ENCODE results near the gene SIK3. TPM values are rescaled to one million over a fixed set of nuclear protein-coding genes. Genes with fewer than 3 reads are reported as not detected.

Gene SIK3
- total RNA-seq, 2 experiments from 2014 or later: 44.7 to 45.8 TPM

DNA sequence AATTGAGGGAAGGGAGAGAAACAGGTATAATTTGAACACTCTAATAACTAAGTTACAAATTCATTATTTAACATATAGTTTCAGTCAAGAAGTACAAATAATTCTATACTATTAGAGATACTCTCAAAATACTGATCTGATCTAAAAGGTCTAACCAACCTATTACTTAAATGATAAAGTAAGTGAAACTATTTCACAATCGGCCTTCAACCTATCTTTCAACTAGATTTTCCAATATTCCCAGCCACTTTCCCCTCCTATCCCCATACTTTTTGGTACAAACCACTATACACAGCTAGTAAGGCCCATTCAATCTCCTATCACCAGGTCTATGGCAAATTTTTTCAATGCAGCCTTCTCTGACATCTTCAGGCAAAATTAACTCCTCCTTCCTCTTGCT is 106.7 kb downstream of the SIK3 start:
- Mint-ChIP-seq H3K9me3 (no peaks in the 10 kb centered on the region), H3K27me3 (no peaks in the 10 kb centered on the region), H3K4me1 (peaks cover 31% of the 10 kb centered on the region), H3K27ac (no peak overlapping the region), H3K4me3 (no peak overlapping the region), H3K36me3 (peaks cover 6% of the 10 kb centered on the region)
- ATAC-seq (ENCODE audit: low read depth) (no peak), DNase-seq (no peak)
- POLR2A ChIA-PET: no interaction called here

DNA sequence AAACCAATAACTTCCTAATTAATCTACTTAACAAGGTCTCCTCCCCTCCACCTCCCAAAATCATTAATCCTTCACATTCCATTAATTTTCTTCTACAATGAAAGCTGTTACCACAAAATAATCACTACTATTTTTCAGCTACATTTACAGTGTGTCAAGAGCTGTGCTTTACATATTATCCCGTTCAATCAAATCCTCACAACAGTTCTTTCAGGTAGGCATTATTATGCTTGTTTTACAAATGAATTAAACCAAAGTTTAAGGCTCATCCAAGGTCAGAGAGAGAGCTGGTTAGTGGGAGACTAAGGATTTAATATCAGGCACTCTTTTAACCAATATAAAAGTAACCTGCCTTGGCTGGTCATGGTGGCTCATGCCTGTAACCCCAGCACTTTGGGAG is 107.4 kb downstream of the SIK3 start:
- Mint-ChIP-seq H3K36me3 (peaks cover 6% of the 10 kb centered on the region), H3K4me1 (peaks cover 35% of the 10 kb centered on the region), H3K9me3 (no peaks in the 10 kb centered on the region), H3K27me3 (no peaks in the 10 kb centered on the region), H3K4me3 (no peak overlapping the region), H3K27ac (no peak overlapping the region)
- DNase-seq (no peak), ATAC-seq (ENCODE audit: low read depth) (no peak)
- POLR2A ChIA-PET: no interaction called here

DNA sequence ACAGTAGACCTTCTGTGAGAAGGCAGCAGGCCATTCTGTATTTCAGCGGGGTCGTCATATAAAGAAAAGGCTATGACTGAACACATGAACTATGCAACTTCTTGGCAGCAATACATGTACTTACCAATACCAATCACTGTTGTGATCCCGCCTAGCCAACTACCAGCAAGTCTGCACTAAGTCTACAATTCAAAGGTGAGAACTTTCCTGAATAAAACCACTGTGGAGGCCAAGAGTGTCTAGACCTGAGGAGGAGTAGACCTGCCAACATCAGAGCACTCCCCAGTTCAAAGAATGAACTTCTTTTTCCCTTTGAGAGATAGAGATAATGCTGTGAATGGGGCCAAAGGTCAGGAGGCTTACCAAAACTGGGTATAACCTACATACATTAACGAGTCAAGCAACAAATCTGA is 108.2 kb downstream of the SIK3 start:
- ATAC-seq (ENCODE audit: low read depth): no peak
- Mint-ChIP-seq H3K9me3 (no peaks in the 10 kb centered on the region), H3K27ac (no peak overlapping the region), H3K27me3 (no peaks in the 10 kb centered on the region), H3K4me1 (peaks cover 35% of the 10 kb centered on the region), H3K36me3 (peaks cover 6% of the 10 kb centered on the region), H3K4me3 (no peak overlapping the region)
- no peak for DNase-seq
- POLR2A ChIA-PET: no interaction called here

DNA sequence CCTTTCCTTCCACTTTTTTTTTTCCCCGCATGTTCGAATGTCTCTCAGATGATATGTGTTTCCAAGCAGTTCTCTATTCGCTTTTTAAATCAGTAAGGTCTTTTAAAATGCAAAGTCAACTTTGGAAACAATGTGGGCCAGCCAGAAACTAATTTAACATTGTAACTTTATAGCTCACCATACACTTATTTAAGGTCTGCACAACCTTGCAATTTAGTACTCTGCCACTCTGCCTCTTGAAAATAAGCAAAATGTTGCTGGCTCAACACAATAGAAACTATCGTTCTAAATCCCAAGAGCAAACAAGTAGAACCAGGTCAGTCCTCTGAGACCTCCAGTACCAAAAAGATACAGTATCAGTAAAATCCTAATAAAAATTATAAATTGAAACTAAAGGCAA is 109.0 kb downstream of the SIK3 start:
- ATAC-seq (ENCODE audit: low read depth): no peak
- Mint-ChIP-seq H3K9me3 (no peaks in the 10 kb centered on the region), H3K4me3 (no peak overlapping the region), H3K27me3 (no peaks in the 10 kb centered on the region), H3K4me1 (peaks cover 36% of the 10 kb centered on the region), H3K36me3 (peaks cover 6% of the 10 kb centered on the region), H3K27ac (no peak overlapping the region)
- DNase-seq: no peak
- POLR2A ChIA-PET: no interaction called here

DNA sequence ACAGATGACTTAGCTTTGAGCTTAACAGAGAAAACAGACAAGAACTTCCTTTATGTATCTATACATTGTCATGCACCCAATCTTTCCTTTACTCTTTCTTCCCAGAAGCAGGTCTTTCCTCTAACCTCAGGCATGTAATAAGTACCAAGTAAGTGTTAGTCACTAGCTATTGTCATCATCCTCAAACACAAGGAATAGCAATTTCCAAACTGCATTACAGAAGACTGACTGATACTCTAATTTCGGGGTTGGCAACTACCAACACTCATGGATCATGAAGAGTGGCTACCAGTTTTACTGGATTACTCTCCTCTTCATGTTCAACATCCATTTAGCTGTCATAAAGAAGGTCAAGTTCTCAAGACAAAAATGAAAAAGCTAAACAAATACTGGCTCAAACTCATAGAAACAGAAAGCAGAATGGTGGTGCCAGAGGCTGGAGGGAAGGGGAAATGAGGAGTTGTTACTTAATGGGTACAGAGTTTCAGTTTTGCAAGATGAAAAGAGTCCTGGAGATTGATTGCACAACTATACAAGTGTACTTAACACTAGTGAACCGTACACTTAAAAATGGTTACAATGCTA is 111.6 kb downstream of the SIK3 start:
- peaks cover 34% of the 10 kb centered on the region for H3K4me1 Mint-ChIP-seq
- DNase-seq: no peak
- H3K4me3 Mint-ChIP-seq: peak overlapping the region; percentile 36
- no peaks in the 10 kb centered on the region for H3K27me3 Mint-ChIP-seq
- H3K36me3 Mint-ChIP-seq: peaks cover 7% of the 10 kb centered on the region
- POLR2A ChIA-PET: no interaction called here
- peak; percentile 77 for ATAC-seq (ENCODE audit: low read depth)
- peak overlapping the region; percentile 73 for H3K27ac Mint-ChIP-seq
- H3K9me3 Mint-ChIP-seq: no peaks in the 10 kb centered on the region

DNA sequence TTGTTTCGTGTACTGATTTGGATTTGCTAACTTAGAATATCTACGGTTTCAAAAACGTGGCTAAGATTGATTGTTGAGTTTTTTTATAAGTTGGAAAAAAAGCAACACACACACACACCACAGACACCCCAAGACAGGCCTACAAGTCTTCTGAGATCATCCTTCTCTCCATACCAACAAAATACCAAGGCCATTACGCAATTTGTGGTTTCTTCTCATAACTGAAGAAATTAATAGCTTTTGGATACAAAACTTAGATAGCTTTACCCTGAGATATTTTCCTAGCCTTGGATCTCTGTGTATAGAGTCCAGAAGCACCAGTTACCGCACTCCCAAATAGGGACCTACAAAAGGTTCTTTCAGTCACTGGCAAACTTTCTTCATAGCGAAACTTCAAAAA is 113.6 kb downstream of the SIK3 start:
- POLR2A ChIA-PET: interaction anchor here (0.5 to 0.7 kb wide), 3 partner anchors 79 to 329 kb away, joined by 3 read pairs; no protein-coding TSS in a partner anchor
- Mint-ChIP-seq H3K36me3 (peaks cover 10% of the 10 kb centered on the region), H3K9me3 (no peaks in the 10 kb centered on the region), H3K4me3 (no peak overlapping the region), H3K27me3 (no peaks in the 10 kb centered on the region), H3K27ac (no peak overlapping the region), H3K4me1 (peaks cover 47% of the 10 kb centered on the region)
- DNase-seq (no peak), ATAC-seq (ENCODE audit: low read depth) (no peak)

DNA sequence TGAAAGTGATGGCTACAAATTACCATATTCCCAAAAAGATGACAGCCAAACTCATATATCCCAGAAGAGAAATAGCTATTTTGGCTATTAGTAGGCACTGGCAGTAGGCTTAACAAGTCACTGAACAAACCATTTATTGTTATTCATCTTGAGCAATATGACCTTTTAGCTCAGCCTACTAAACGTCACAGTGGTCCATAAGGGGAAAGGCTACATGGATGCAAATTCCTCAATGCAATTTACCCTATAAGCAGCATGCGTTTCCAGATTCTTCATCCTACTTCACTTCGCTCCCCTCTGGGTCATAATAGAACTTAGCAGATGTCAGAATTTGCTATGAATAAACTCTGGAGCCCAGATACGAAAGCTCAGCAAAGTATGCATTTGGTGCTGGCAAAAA is 114.0 kb downstream of the SIK3 start:
- Mint-ChIP-seq H3K4me3 (no peak overlapping the region), H3K27me3 (no peaks in the 10 kb centered on the region), H3K4me1 (peaks cover 47% of the 10 kb centered on the region), H3K9me3 (no peaks in the 10 kb centered on the region), H3K27ac (no peak overlapping the region), H3K36me3 (peaks cover 10% of the 10 kb centered on the region)
- ATAC-seq (ENCODE audit: low read depth): no peak
- POLR2A ChIA-PET: interaction anchor here (0.6 to 0.7 kb wide), 2 partner anchors 201 to 329 kb away, joined by 3 read pairs; no protein-coding TSS in a partner anchor
- no peak for DNase-seq

DNA sequence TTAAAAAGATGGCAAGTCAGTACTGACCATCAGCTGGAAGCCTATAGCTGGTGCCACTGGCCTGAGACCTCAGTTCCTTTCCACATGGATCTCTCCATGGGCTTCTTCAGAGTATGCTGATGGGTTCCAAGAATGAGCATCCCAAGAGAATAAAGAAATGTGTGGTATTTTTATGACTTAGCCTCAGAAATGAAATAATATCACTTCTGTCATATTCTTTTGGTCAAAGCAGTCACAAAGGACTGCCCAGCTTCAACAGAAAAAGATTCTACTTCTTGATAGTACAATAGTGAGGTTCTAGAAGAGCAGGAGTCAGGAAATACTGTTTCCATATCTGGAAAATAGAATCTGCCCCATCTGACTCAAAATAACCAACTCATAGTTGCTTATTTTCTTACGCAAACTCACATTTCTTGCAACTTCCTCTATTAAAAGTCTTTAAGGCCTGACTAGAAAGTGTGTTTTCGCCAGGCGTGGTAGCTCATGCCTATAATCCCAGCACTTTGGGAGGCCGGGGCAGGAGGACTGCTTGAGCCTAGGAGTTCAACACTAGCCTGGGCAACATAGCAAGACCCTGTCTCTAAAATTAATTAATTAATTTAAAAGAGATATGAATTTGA is 116.9 kb downstream of the SIK3 start:
- POLR2A ChIA-PET: no interaction called here
- peaks cover 30% of the 10 kb centered on the region for H3K4me1 Mint-ChIP-seq
- H3K4me3 Mint-ChIP-seq: no peak overlapping the region

DNA sequence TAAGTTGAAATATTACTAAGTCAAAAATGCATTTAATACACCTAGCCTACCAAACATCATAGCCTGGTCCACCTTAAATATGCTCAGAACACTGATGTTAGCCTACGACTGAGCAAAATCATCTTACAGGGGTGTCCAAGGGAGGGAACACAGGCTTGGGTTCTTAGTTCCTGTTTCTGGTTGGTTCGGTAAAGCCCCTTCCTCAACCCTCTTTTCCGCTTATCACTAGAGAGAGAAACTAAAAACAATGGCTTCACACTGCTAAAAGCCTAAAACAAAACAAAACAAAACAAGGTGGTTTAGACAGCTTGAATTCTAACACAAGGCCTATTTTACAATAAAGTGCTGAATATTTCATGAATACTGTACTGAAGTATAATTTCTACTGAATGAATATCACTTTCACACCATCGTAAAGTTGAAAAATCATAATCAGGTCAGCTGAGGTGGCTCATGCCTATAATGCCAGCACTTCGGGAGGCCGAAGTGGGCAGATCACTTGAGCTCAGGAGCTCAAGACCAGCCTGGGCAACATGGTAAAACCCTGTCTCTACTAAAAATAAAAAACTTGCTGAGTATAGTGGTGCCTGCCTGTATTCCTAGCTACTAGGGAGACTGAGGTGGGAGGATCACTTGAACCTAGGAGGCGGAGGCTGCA is 118.0 kb downstream of the SIK3 start:
- ATAC-seq (ENCODE audit: low read depth) (peak; percentile 76), DNase-seq (no peak)
- peak overlapping the region; percentile 81 for H3K27ac Mint-ChIP-seq
- peak overlapping the region; percentile 76 for H3K4me3 Mint-ChIP-seq
- no peaks in the 10 kb centered on the region for H3K9me3 Mint-ChIP-seq
- no peaks in the 10 kb centered on the region for H3K27me3 Mint-ChIP-seq
- H3K4me1 Mint-ChIP-seq: peaks cover 28% of the 10 kb centered on the region
- POLR2A ChIA-PET: no interaction called here
- peaks cover 10% of the 10 kb centered on the region for H3K36me3 Mint-ChIP-seq

More for the DNA sequence above, 116.9 kb downstream of the SIK3 start:
- ATAC-seq (ENCODE audit: low read depth) (no peak), DNase-seq (no peak)
- Mint-ChIP-seq H3K36me3 (peaks cover 10% of the 10 kb centered on the region), H3K9me3 (no peaks in the 10 kb centered on the region), H3K27me3 (no peaks in the 10 kb centered on the region), H3K27ac (peak overlapping the region; percentile 26)

DNA sequence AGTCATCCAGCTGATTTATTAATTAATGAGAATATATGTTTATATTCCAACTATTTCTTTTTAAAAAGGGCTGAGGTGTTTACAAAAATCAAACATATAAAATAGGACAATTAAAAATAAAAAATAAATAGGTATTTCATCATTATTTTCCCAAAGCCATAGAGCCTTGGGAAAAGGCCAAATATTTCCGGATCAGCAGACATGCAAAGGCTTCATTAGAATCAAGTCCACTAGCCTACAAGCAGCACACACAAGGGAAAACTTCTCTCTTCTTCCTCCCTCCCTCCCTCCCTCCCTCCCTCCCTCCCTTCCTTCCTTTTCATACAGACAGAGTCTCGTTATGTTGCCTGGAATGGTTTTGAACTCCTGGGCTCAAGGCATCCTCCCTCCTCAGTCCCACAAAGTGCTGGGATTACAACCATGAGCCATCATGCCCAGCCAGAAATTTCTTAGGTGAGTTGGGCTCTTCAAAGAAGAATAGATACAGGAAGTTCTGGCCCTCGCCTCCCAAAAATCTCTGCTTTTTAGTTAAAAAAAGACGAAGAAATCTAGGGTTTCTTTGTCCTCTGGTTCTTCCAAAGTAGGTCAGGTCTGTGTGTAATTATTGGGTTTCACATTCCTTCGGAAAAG is 121.2 kb downstream of the SIK3 start:
- Mint-ChIP-seq H3K9me3 (no peaks in the 10 kb centered on the region), H3K27me3 (no peaks in the 10 kb centered on the region), H3K36me3 (peaks cover 12% of the 10 kb centered on the region), H3K4me3 (no peak overlapping the region), H3K27ac (no peak overlapping the region), H3K4me1 (peaks cover 18% of the 10 kb centered on the region)
- DNase-seq (no peak), ATAC-seq (ENCODE audit: low read depth) (no peak)
- POLR2A ChIA-PET: no interaction called here

DNA sequence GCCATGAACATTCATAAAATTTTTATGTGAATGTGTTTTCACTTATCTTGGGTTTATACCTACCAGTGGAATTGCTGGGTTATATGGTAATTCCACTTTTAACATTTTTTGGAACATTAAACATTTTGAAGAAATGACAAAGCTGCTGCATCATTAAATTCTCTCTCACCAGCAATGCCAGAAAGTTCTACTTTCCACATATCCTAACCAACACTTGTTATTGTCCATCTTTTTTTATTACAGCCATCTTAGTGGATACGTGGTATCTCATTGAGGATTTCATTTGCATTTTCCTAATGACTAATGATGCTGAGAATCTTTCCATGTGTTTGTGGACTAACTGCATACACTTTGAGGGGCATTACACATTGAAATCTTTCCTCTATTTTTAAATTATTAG is 122.6 kb downstream of the SIK3 start:
- no peak overlapping the region for H3K4me3 Mint-ChIP-seq
- no peaks in the 10 kb centered on the region for H3K27me3 Mint-ChIP-seq
- POLR2A ChIA-PET: no interaction called here
- peaks cover 7% of the 10 kb centered on the region for H3K4me1 Mint-ChIP-seq
- no peaks in the 10 kb centered on the region for H3K9me3 Mint-ChIP-seq
- DNase-seq (no peak), ATAC-seq (ENCODE audit: low read depth) (no peak)
- peaks cover 9% of the 10 kb centered on the region for H3K36me3 Mint-ChIP-seq
- H3K27ac Mint-ChIP-seq: no peak overlapping the region

DNA sequence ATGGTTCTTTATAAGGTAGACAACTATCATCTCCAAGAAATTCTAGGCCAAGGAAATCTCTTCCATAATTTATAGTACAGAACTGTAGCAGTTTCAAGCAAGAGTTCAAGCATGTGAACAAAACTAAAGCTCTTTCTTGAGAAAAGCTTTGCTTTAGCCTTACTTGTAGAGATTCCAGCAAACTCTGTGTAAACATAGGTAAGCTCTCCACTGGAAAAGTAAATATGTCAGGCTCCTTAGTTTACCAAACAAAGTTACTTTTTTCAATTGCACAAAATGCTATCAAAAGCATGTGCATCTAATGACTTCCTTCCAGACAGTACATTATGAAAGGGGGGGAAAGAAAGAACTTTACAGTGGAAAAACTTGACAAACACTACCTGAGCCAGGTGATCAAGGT is 125.0 kb downstream of the SIK3 start:
- POLR2A ChIA-PET: no interaction called here
- ATAC-seq (ENCODE audit: low read depth) (no peak), DNase-seq (no peak)
- Mint-ChIP-seq H3K9me3 (no peaks in the 10 kb centered on the region), H3K27ac (no peak overlapping the region), H3K4me1 (peaks cover 1% of the 10 kb centered on the region), H3K36me3 (peaks cover 5% of the 10 kb centered on the region), H3K4me3 (no peak overlapping the region), H3K27me3 (no peaks in the 10 kb centered on the region)

DNA sequence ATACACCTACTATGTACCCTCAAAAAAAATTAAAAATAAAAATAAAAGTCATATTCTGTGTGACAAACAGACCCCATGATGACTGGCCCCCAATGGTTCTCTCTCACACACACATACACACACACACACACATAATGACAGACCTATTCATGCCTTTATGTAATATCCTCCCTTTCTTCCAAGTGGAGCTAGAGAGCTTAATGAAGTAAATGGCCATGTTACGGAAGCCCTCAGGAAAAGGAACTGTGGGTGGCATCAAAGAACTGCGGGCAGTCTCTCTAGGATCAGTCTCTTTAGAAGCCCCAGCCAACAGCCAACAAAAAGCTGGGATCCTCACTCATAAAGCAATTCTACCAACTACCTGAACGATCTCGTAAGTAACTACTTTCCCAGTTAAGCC is 125.5 kb downstream of the SIK3 start:
- no peaks in the 10 kb centered on the region for H3K27me3 Mint-ChIP-seq
- H3K27ac Mint-ChIP-seq: no peak overlapping the region

More for the DNA sequence above, 125.5 kb downstream of the SIK3 start:
- H3K4me1 Mint-ChIP-seq: peaks cover 1% of the 10 kb centered on the region
- ATAC-seq (ENCODE audit: low read depth): no peak
- POLR2A ChIA-PET: no interaction called here
- H3K4me3 Mint-ChIP-seq: no peak overlapping the region
- no peaks in the 10 kb centered on the region for H3K9me3 Mint-ChIP-seq
- H3K36me3 Mint-ChIP-seq: peaks cover 6% of the 10 kb centered on the region
- DNase-seq: no peak
